HuH-7.5 (cell line): ENCODE results near the gene NLRP12.
"Not testable (repeated sequence)": the region's sequence is repeated elsewhere in the genome, so short reads cannot be mapped to it uniquely, and the experiment has no call there.

Source experiments
- DNase-seq: peaks from one replicate; pipeline ENCODE4 v3.0.0; 2011; ENCODE audit warnings: low spot score

Gene NLRP12

GRCh38 chr19:53781332-53781731, 42.8 kb downstream of the NLRP12 start:
- not testable (repeated sequence) for DNase-seq

- DNase-seq, result no peak
These were observed 43.6 kb downstream of the NLRP12 start for GRCh38 chr19:53780506-53780905.

- DNase-seq, result no peak
These were observed 48.6 kb downstream of the NLRP12 start for GRCh38 chr19:53775524-53775923.

GRCh38 chr19:53774491-53774890, 49.6 kb downstream of the NLRP12 start:
- not testable (repeated sequence) for DNase-seq

- DNase-seq, result no peak
These were observed 50.1 kb downstream of the NLRP12 start for GRCh38 chr19:53773999-53774398.

GRCh38 chr19:53772943-53773342, 51.2 kb downstream of the NLRP12 start:
- peak; percentile 34 for DNase-seq

- no peak for DNase-seq
These were observed 53.0 kb downstream of the NLRP12 start for GRCh38 chr19:53771144-53771543.

GRCh38 chr19:53769696-53770309, 54.3 kb downstream of the NLRP12 start:
- DNase-seq, result not testable (repeated sequence)

- DNase-seq, result no peak
These were observed 55.7 kb downstream of the NLRP12 start for GRCh38 chr19:53768401-53768800.

GRCh38 chr19:53758991-53759390, 65.1 kb downstream of the NLRP12 start:
- DNase-seq, result not testable (repeated sequence)
